Measurements from ENCODE around the gene SERPINB6.

- TF ChIP-seq, protein P1, sequence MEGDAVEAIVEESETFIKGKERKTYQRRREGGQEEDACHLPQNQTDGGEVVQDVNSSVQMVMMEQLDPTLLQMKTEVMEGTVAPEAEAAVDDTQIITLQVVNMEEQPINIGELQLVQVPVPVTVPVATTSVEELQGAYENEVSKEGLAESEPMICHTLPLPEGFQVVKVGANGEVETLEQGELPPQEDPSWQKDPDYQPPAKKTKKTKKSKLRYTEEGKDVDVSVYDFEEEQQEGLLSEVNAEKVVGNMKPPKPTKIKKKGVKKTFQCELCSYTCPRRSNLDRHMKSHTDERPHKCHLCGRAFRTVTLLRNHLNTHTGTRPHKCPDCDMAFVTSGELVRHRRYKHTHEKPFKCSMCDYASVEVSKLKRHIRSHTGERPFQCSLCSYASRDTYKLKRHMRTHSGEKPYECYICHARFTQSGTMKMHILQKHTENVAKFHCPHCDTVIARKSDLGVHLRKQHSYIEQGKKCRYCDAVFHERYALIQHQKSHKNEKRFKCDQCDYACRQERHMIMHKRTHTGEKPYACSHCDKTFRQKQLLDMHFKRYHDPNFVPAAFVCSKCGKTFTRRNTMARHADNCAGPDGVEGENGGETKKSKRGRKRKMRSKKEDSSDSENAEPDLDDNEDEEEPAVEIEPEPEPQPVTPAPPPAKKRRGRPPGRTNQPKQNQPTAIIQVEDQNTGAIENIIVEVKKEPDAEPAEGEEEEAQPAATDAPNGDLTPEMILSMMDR (IDR thresholded peaks at IDR 0.05; ENCODE audit: low read depth, low read length, poor library complexity, severe bottlenecking): no peak
- no peak for TF ChIP-seq EZH2phosphoT487 (IDR thresholded peaks at IDR 0.05; ENCODE audit: borderline replicate concordance, low read length)
Measured at GRCh38 chr6:2961506-2961905, 9.9 kb downstream of the SERPINB6 start.
